ENCODE results near the gene GPS1.

GPS1 gene

GRCh38 chr17:82055023-82055964 lies 3.6 kb downstream of the GPS1 start:
- Histone ChIP-seq H3K4me1 (ENCODE audit: control insufficient read depth, insufficient read depth, low read length, poor library complexity, severe bottlenecking) (no peaks in the 10 kb centered on the region), H3K27ac (ENCODE audit: low read depth, low read length, severe bottlenecking) (no peak overlapping the region), H3K9me3 (ENCODE audit: control insufficient read depth, low read length) (no peaks in the 10 kb centered on the region), H3K36me3 (ENCODE audit: control insufficient read depth, insufficient read depth, low read length) (peaks cover 68% of the 10 kb centered on the region), H3K4me3 (ENCODE audit: extremely low read depth, insufficient read depth, low read length, poor library complexity, severe bottlenecking) (no peak overlapping the region)
- 91 to 95% methylated on average over 18 to 21 of the region's 26 CpGs for WGBS, 2 experiments (ENCODE audit: insufficient coverage in 2 of 2)

GRCh38 chr17:82055965-82056728 lies 4.4 kb downstream of the GPS1 start:
- no peaks in the 10 kb centered on the region for H3K4me1 ChIP-seq (ENCODE audit: control insufficient read depth, insufficient read depth, low read length, poor library complexity, severe bottlenecking)
- no peak overlapping the region for H3K4me3 ChIP-seq (ENCODE audit: extremely low read depth, insufficient read depth, low read length, poor library complexity, severe bottlenecking)
- no peak overlapping the region for H3K27ac ChIP-seq (ENCODE audit: low read depth, low read length, severe bottlenecking)
- no peaks in the 10 kb centered on the region for H3K9me3 ChIP-seq (ENCODE audit: control insufficient read depth, low read length)
- WGBS, 2 experiments (ENCODE audit: insufficient coverage in 2 of 2), result 95 to 97% methylated on average over 18 to 26 of the region's 28 CpGs
- peaks cover 73% of the 10 kb centered on the region for H3K36me3 ChIP-seq (ENCODE audit: control insufficient read depth, insufficient read depth, low read length)

- WGBS, 2 experiments (ENCODE audit: insufficient coverage in 2 of 2), result 97 to 98% methylated on average over 18 to 29 of the region's 29 CpGs
- Histone ChIP-seq H3K27ac (ENCODE audit: low read depth, low read length, severe bottlenecking) (no peak overlapping the region), H3K4me3 (ENCODE audit: extremely low read depth, insufficient read depth, low read length, poor library complexity, severe bottlenecking) (no peak overlapping the region), H3K36me3 (ENCODE audit: control insufficient read depth, insufficient read depth, low read length) (peaks cover 79% of the 10 kb centered on the region), H3K4me1 (ENCODE audit: control insufficient read depth, insufficient read depth, low read length, poor library complexity, severe bottlenecking) (no peaks in the 10 kb centered on the region), H3K9me3 (ENCODE audit: control insufficient read depth, low read length) (no peaks in the 10 kb centered on the region)
These were observed 5.3 kb downstream of the GPS1 start for GRCh38 chr17:82056729-82057621.

GRCh38 chr17:82058230-82058854 lies 6.6 kb downstream of the GPS1 start:
- Histone ChIP-seq H3K4me3 (ENCODE audit: extremely low read depth, insufficient read depth, low read length, poor library complexity, severe bottlenecking) (no peak overlapping the region), H3K9me3 (ENCODE audit: control insufficient read depth, low read length) (no peaks in the 10 kb centered on the region), H3K27ac (ENCODE audit: low read depth, low read length, severe bottlenecking) (no peak overlapping the region), H3K4me1 (ENCODE audit: control insufficient read depth, insufficient read depth, low read length, poor library complexity, severe bottlenecking) (no peaks in the 10 kb centered on the region), H3K36me3 (ENCODE audit: control insufficient read depth, insufficient read depth, low read length) (peaks cover 89% of the 10 kb centered on the region)
- 85 to 89% methylated on average over 16 of the region's 17 CpGs for WGBS, 2 experiments (ENCODE audit: insufficient coverage in 2 of 2)

GRCh38 chr17:82058855-82059249 lies 7.2 kb downstream of the GPS1 start:
- 93 to 100% methylated on average over 9 to 10 of the region's 10 CpGs for WGBS, 2 experiments (ENCODE audit: insufficient coverage in 2 of 2)
- H3K9me3 ChIP-seq (ENCODE audit: control insufficient read depth, low read length), result no peaks in the 10 kb centered on the region
- no peak overlapping the region for H3K4me3 ChIP-seq (ENCODE audit: extremely low read depth, insufficient read depth, low read length, poor library complexity, severe bottlenecking)
- peaks cover 85% of the 10 kb centered on the region for H3K36me3 ChIP-seq (ENCODE audit: control insufficient read depth, insufficient read depth, low read length)
- no peak overlapping the region for H3K27ac ChIP-seq (ENCODE audit: low read depth, low read length, severe bottlenecking)
- H3K4me1 ChIP-seq (ENCODE audit: control insufficient read depth, insufficient read depth, low read length, poor library complexity, severe bottlenecking), result no peaks in the 10 kb centered on the region

GRCh38 chr17:82059272-82060000 lies 7.7 kb downstream of the GPS1 start:
- H3K4me3 ChIP-seq (ENCODE audit: extremely low read depth, insufficient read depth, low read length, poor library complexity, severe bottlenecking), result no peak overlapping the region
- no peak overlapping the region for H3K27ac ChIP-seq (ENCODE audit: low read depth, low read length, severe bottlenecking)
- H3K4me1 ChIP-seq (ENCODE audit: control insufficient read depth, insufficient read depth, low read length, poor library complexity, severe bottlenecking), result peaks cover 2% of the 10 kb centered on the region
- H3K36me3 ChIP-seq (ENCODE audit: control insufficient read depth, insufficient read depth, low read length), result peaks cover 80% of the 10 kb centered on the region
- no peaks in the 10 kb centered on the region for H3K9me3 ChIP-seq (ENCODE audit: control insufficient read depth, low read length)
- WGBS, 2 experiments (ENCODE audit: insufficient coverage in 2 of 2), result 94 to 97% methylated on average over 17 to 18 of the region's 19 CpGs

GRCh38 chr17:82060001-82060380 lies 8.3 kb downstream of the GPS1 start:
- H3K36me3 ChIP-seq (ENCODE audit: control insufficient read depth, insufficient read depth, low read length), result peaks cover 74% of the 10 kb centered on the region
- WGBS, 2 experiments (ENCODE audit: insufficient coverage in 2 of 2), result 94 to 95% methylated on average over 11 to 16 of the region's 16 CpGs
- H3K4me3 ChIP-seq (ENCODE audit: extremely low read depth, insufficient read depth, low read length, poor library complexity, severe bottlenecking), result no peak overlapping the region
- no peak overlapping the region for H3K27ac ChIP-seq (ENCODE audit: low read depth, low read length, severe bottlenecking)
- peaks cover 5% of the 10 kb centered on the region for H3K4me1 ChIP-seq (ENCODE audit: control insufficient read depth, insufficient read depth, low read length, poor library complexity, severe bottlenecking)
- no peaks in the 10 kb centered on the region for H3K9me3 ChIP-seq (ENCODE audit: control insufficient read depth, low read length)

- H3K36me3 ChIP-seq (ENCODE audit: control insufficient read depth, insufficient read depth, low read length), result peaks cover 69% of the 10 kb centered on the region
- H3K4me1 ChIP-seq (ENCODE audit: control insufficient read depth, insufficient read depth, low read length, poor library complexity, severe bottlenecking), result peaks cover 5% of the 10 kb centered on the region
- WGBS, 2 experiments (ENCODE audit: insufficient coverage in 2 of 2), result 92 to 95% methylated on average over 11 to 14 of the region's 14 CpGs
- H3K9me3 ChIP-seq (ENCODE audit: control insufficient read depth, low read length), result no peaks in the 10 kb centered on the region
- H3K27ac ChIP-seq (ENCODE audit: low read depth, low read length, severe bottlenecking), result no peak overlapping the region
- no peak overlapping the region for H3K4me3 ChIP-seq (ENCODE audit: extremely low read depth, insufficient read depth, low read length, poor library complexity, severe bottlenecking)
These were observed 8.9 kb downstream of the GPS1 start for GRCh38 chr17:82060614-82061013.

GRCh38 chr17:82061047-82061925 lies 9.6 kb downstream of the GPS1 start:
- H3K4me3 ChIP-seq (ENCODE audit: extremely low read depth, insufficient read depth, low read length, poor library complexity, severe bottlenecking), result no peak overlapping the region
- H3K9me3 ChIP-seq (ENCODE audit: control insufficient read depth, low read length), result no peaks in the 10 kb centered on the region
- peaks cover 9% of the 10 kb centered on the region for H3K4me1 ChIP-seq (ENCODE audit: control insufficient read depth, insufficient read depth, low read length, poor library complexity, severe bottlenecking)
- H3K36me3 ChIP-seq (ENCODE audit: control insufficient read depth, insufficient read depth, low read length), result peaks cover 62% of the 10 kb centered on the region
- 93 to 95% methylated on average over 29 to 34 of the region's 34 CpGs for WGBS, 2 experiments (ENCODE audit: insufficient coverage in 2 of 2)
- H3K27ac ChIP-seq (ENCODE audit: low read depth, low read length, severe bottlenecking), result no peak overlapping the region
